Mucosa of gallbladder (tissue), 1 donor: ENCODE data around the gene PSG7. TPM values are rescaled to one million over a fixed set of nuclear protein-coding genes. Genes with fewer than 3 reads are reported as not detected.
"Not testable (repeated sequence)": the region's sequence is repeated elsewhere in the genome, so short reads cannot be mapped to it uniquely, and the experiment has no call there.

ENCODE experiments used
- DNase-seq: peaks from one replicate; pipeline ENCODE4 v3.0.0-alpha.2; 2020; ENCODE audit warnings: low spot score
- total RNA-seq: library from RNA; stranded (reverse); gene quantifications from one replicate; pipeline ENCODE4 v1.2.1, GENCODE V29; 2021
- donor health status: DM: no; HTN: no; CAD: no.

PSG7 gene
- total RNA-seq, 1 donor from 2014 or later = not detected

- not testable (repeated sequence) for DNase-seq
Observed at GRCh38 chr19:42916931-42917330, 20.1 kb downstream of the PSG7 start.

GRCh38 chr19:42913516-42913915 lies 23.5 kb downstream of the PSG7 start:
- not testable (repeated sequence) for DNase-seq

- not testable (repeated sequence) for DNase-seq
Observed at GRCh38 chr19:42912941-42913340, 24.1 kb downstream of the PSG7 start.

GRCh38 chr19:42911731-42912130 lies 25.3 kb downstream of the PSG7 start:
- DNase-seq = not testable (repeated sequence)

GRCh38 chr19:42906162-42906561 lies 30.8 kb downstream of the PSG7 start:
- not testable (repeated sequence) for DNase-seq

GRCh38 chr19:42900561-42900960 lies 36.4 kb downstream of the PSG7 start:
- DNase-seq = not testable (repeated sequence)

GRCh38 chr19:42899674-42900073 lies 37.3 kb downstream of the PSG7 start:
- DNase-seq = not testable (repeated sequence)

- DNase-seq = not testable (repeated sequence)
Observed at GRCh38 chr19:42899110-42899509, 37.9 kb downstream of the PSG7 start.

GRCh38 chr19:42898656-42899055 lies 38.4 kb downstream of the PSG7 start:
- not testable (repeated sequence) for DNase-seq

- DNase-seq = not testable (repeated sequence)
Observed at GRCh38 chr19:42897729-42898128, 39.3 kb downstream of the PSG7 start.

- DNase-seq = not testable (repeated sequence)
Observed at GRCh38 chr19:42890446-42890845, 46.6 kb downstream of the PSG7 start.

- DNase-seq = not testable (repeated sequence)
Observed at GRCh38 chr19:42887876-42888445, 49.0 kb downstream of the PSG7 start.

GRCh38 chr19:42882730-42883129 lies 54.3 kb downstream of the PSG7 start:
- not testable (repeated sequence) for DNase-seq

- DNase-seq = not testable (repeated sequence)
Observed at GRCh38 chr19:42882010-42882409, 55.0 kb downstream of the PSG7 start.

- DNase-seq = not testable (repeated sequence)
Observed at GRCh38 chr19:42881279-42881678, 55.7 kb downstream of the PSG7 start.

GRCh38 chr19:42880621-42881020 lies 56.4 kb downstream of the PSG7 start:
- not testable (repeated sequence) for DNase-seq

GRCh38 chr19:42879613-42880012 lies 57.4 kb downstream of the PSG7 start, which contains the start of gene PSG1:
PSG1 (minus strand) TSS chr19:42879713; CDS start chr19:42879581, 132 bp downstream.
- DNase-seq = no peak

- not testable (repeated sequence) for DNase-seq
Observed at GRCh38 chr19:42876596-42876995, 60.4 kb downstream of the PSG7 start.

- DNase-seq = not testable (repeated sequence)
Observed at GRCh38 chr19:42875881-42876280, 61.1 kb downstream of the PSG7 start.

- not testable (repeated sequence) for DNase-seq
Observed at GRCh38 chr19:42874901-42875813, 61.9 kb downstream of the PSG7 start.

GRCh38 chr19:42874136-42874535 lies 62.9 kb downstream of the PSG7 start:
- not testable (repeated sequence) for DNase-seq
